ENCODE results near the gene DTD1.

DNA sequence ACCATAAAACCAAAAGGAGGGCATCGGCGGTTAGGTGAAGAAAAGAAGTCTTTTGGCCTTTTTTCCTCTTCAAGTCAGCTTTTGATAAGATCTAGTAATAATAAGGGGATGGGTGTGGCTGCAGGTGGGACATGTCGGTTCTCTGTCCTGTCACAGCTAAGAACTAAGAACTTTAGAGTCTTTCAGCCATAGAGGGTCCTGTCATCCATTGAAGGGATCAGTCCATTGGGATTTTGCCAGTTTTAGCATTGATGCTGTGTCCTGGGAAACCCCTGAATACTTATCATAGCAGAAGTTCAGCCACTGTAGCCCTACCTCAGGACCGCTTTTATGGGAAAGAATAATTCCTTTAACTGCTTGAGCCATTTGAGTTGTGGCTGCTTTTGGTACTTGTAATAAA is 207.5 kb downstream of the DTD1 start:
- TF ChIP-seq POLR2A (IDR thresholded peaks at IDR 0.05; ENCODE audit: extremely low read depth, insufficient read length) (no peak), MYC (IDR thresholded peaks at IDR 0.05; ENCODE audit: low read depth, low read length) (no peak)
- TF ChIP-seq, protein P1, sequence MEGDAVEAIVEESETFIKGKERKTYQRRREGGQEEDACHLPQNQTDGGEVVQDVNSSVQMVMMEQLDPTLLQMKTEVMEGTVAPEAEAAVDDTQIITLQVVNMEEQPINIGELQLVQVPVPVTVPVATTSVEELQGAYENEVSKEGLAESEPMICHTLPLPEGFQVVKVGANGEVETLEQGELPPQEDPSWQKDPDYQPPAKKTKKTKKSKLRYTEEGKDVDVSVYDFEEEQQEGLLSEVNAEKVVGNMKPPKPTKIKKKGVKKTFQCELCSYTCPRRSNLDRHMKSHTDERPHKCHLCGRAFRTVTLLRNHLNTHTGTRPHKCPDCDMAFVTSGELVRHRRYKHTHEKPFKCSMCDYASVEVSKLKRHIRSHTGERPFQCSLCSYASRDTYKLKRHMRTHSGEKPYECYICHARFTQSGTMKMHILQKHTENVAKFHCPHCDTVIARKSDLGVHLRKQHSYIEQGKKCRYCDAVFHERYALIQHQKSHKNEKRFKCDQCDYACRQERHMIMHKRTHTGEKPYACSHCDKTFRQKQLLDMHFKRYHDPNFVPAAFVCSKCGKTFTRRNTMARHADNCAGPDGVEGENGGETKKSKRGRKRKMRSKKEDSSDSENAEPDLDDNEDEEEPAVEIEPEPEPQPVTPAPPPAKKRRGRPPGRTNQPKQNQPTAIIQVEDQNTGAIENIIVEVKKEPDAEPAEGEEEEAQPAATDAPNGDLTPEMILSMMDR (IDR thresholded peaks at IDR 0.05; ENCODE audit: low read depth, low read length): no peak
- TF ChIP-seq, protein P2, sequence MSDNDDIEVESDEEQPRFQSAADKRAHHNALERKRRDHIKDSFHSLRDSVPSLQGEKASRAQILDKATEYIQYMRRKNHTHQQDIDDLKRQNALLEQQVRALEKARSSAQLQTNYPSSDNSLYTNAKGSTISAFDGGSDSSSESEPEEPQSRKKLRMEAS (IDR thresholded peaks at IDR 0.05; ENCODE audit: low read depth, low read length): no peak
